HEK293 (cell line): ENCODE measurements around the gene C3.
A peak's percentile ranks its signal among the peaks of the same experiment; 100 is the strongest.

Experiments used
- BCL11B ChIP-seq: fragments of 450-650 bp; formaldehyde crosslinking; IDR thresholded peaks from 2 replicates; pipeline ENCODE4 v1.5.1; 2016; ENCODE audit warnings: low read depth, missing biosample characterization, missing genetic modification characterization
- KLF10 ChIP-seq: fragments of 450-650 bp; IDR thresholded peaks from 2 replicates; pipeline ENCODE4 v1.5.1; 2018; ENCODE audit warnings: missing biosample characterization, mild to moderate bottlenecking, missing genetic modification characterization
- KLF16 ChIP-seq: fragments of 450-650 bp; formaldehyde crosslinking; IDR thresholded peaks from 2 replicates; pipeline ENCODE4 v1.5.1; 2017; ENCODE audit warnings: missing biosample characterization, missing genetic modification characterization
- KLF17 ChIP-seq: fragments of 450-650 bp; formaldehyde crosslinking; IDR thresholded peaks from 2 replicates; pipeline ENCODE4 v1.5.1; 2016; ENCODE audit warnings: missing biosample characterization, missing genetic modification characterization
- KLF9 ChIP-seq: fragments of 450-650 bp; formaldehyde crosslinking; IDR thresholded peaks from 2 replicates; pipeline ENCODE4 v1.5.1; 2016; ENCODE audit warnings: missing biosample characterization, missing genetic modification characterization, low read depth
- PATZ1 ChIP-seq: fragments of 450-650 bp; formaldehyde crosslinking; IDR thresholded peaks from 2 replicates; pipeline ENCODE4 v1.5.1; 2016; ENCODE audit warnings: missing biosample characterization, missing genetic modification characterization
- PRDM4 ChIP-seq: fragments of 450-650 bp; formaldehyde crosslinking; IDR thresholded peaks from 2 replicates; pipeline ENCODE4 v1.5.1; 2017; ENCODE audit warnings: missing biosample characterization, missing genetic modification characterization
- SP2 ChIP-seq: fragments of 450-650 bp; formaldehyde crosslinking; IDR thresholded peaks from 2 replicates; pipeline ENCODE4 v1.5.1; 2016; ENCODE audit warnings: missing biosample characterization, missing genetic modification characterization
- TRIM28 ChIP-seq: IDR thresholded peaks from 2 replicates; pipeline ENCODE4 v1.6.1; 2011; ENCODE audit warnings: low read length, control low read depth, borderline replicate concordance
- ZBTB26 ChIP-seq: fragments of 450-650 bp; formaldehyde crosslinking; optimal IDR thresholded peaks from 2 replicates; pipeline ENCODE3; 2016; ENCODE audit warnings: missing biosample characterization, mild to moderate bottlenecking, missing genetic modification characterization
- ZNF112 ChIP-seq: fragments of 450-650 bp; formaldehyde crosslinking; IDR thresholded peaks from 2 replicates; pipeline ENCODE4 v1.5.0; 2017; ENCODE audit warnings: missing biosample characterization, missing genetic modification characterization
- ZNF121 ChIP-seq: fragments of 450-650 bp; formaldehyde crosslinking; IDR thresholded peaks from 2 replicates; pipeline ENCODE4 v1.5.1; 2016; ENCODE audit warnings: missing biosample characterization, missing genetic modification characterization
- ZNF138 ChIP-seq: fragments of 450-650 bp; formaldehyde crosslinking; IDR thresholded peaks from 2 replicates; pipeline ENCODE4 v1.5.1; 2016; ENCODE audit warnings: missing biosample characterization, missing genetic modification characterization, borderline replicate concordance
- ZNF221 ChIP-seq: fragments of 450-650 bp; formaldehyde crosslinking; IDR thresholded peaks from 2 replicates; pipeline ENCODE4 v1.5.1; 2017; ENCODE audit warnings: missing biosample characterization, missing genetic modification characterization, borderline replicate concordance
- ZNF416 ChIP-seq: fragments of 450-650 bp; formaldehyde crosslinking; IDR thresholded peaks from 2 replicates; pipeline ENCODE4 v1.5.1; 2016; ENCODE audit warnings: missing biosample characterization, missing genetic modification characterization
- ZNF544 ChIP-seq: fragments of 450-650 bp; formaldehyde crosslinking; IDR thresholded peaks from 2 replicates; pipeline ENCODE4 v1.5.0; 2017; ENCODE audit warnings: missing biosample characterization, missing genetic modification characterization
- ZNF558 ChIP-seq: fragments of 450-650 bp; formaldehyde crosslinking; IDR thresholded peaks from 2 replicates; pipeline ENCODE4 v1.5.1; 2016; ENCODE audit warnings: missing biosample characterization, missing genetic modification characterization
- ZNF560 ChIP-seq: fragments of 450-650 bp; formaldehyde crosslinking; IDR thresholded peaks from 2 replicates; pipeline ENCODE4 v1.5.1; 2017; ENCODE audit warnings: missing biosample characterization, missing genetic modification characterization, borderline replicate concordance
- ZNF639 ChIP-seq: fragments of 450-650 bp; formaldehyde crosslinking; IDR thresholded peaks from 2 replicates; pipeline ENCODE4 v1.5.1; 2016; ENCODE audit warnings: missing biosample characterization, missing genetic modification characterization
- ZNF677 ChIP-seq: fragments of 450-650 bp; IDR thresholded peaks from 2 replicates; pipeline ENCODE4 v1.5.0; 2018; ENCODE audit warnings: missing biosample characterization, mild to moderate bottlenecking, missing genetic modification characterization, moderate library complexity
- ZNF747 ChIP-seq: fragments of 450-650 bp; formaldehyde crosslinking; IDR thresholded peaks from 2 replicates; pipeline ENCODE4 v1.5.1; 2016; ENCODE audit warnings: missing biosample characterization, missing genetic modification characterization
- ZNF843 ChIP-seq: fragments of 450-650 bp; formaldehyde crosslinking; IDR thresholded peaks from 2 replicates; pipeline ENCODE4 v1.5.1; 2016; ENCODE audit warnings: missing biosample characterization, missing genetic modification characterization
- ZSCAN16 ChIP-seq: fragments of 450-650 bp; formaldehyde crosslinking; IDR thresholded peaks from 2 replicates; pipeline ENCODE4 v1.5.1; 2016; ENCODE audit warnings: missing biosample characterization, missing genetic modification characterization
- TF ChIP-seq, protein P1 (sequence below): fragments of 450-650 bp; formaldehyde crosslinking; IDR thresholded peaks from 2 replicates; pipeline ENCODE4 v1.5.1; 2017; ENCODE audit warnings: missing biosample characterization, missing genetic modification characterization
- TF ChIP-seq, protein P2 (sequence below): fragments of 450-650 bp; formaldehyde crosslinking; IDR thresholded peaks from 2 replicates; pipeline ENCODE4 v1.5.1; 2016; ENCODE audit warnings: missing biosample characterization, missing genetic modification characterization
- TF ChIP-seq, protein P3 (sequence below): fragments of 450-650 bp; formaldehyde crosslinking; IDR thresholded peaks from 2 replicates; pipeline ENCODE4 v1.5.1; 2016; ENCODE audit warnings: missing biosample characterization, missing genetic modification characterization

The C3 gene

GRCh38 chr19:6737284-6737872 is 16.9 kb upstream of the C3 start, which contains the start of gene GPR108 (continued):
- TF ChIP-seq KLF9: peak; percentile 64
- no peak for TF ChIP-seq ZNF416 (tag by site-specific recombination)
- TF ChIP-seq, protein P1, sequence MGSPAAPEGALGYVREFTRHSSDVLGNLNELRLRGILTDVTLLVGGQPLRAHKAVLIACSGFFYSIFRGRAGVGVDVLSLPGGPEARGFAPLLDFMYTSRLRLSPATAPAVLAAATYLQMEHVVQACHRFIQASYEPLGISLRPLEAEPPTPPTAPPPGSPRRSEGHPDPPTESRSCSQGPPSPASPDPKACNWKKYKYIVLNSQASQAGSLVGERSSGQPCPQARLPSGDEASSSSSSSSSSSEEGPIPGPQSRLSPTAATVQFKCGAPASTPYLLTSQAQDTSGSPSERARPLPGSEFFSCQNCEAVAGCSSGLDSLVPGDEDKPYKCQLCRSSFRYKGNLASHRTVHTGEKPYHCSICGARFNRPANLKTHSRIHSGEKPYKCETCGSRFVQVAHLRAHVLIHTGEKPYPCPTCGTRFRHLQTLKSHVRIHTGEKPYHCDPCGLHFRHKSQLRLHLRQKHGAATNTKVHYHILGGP (tag by site-specific recombination): no peak
- TF ChIP-seq TRIM28: no peak
- peak; percentile 96 for TF ChIP-seq KLF16 (tag by site-specific recombination)
- TF ChIP-seq, protein P2, sequence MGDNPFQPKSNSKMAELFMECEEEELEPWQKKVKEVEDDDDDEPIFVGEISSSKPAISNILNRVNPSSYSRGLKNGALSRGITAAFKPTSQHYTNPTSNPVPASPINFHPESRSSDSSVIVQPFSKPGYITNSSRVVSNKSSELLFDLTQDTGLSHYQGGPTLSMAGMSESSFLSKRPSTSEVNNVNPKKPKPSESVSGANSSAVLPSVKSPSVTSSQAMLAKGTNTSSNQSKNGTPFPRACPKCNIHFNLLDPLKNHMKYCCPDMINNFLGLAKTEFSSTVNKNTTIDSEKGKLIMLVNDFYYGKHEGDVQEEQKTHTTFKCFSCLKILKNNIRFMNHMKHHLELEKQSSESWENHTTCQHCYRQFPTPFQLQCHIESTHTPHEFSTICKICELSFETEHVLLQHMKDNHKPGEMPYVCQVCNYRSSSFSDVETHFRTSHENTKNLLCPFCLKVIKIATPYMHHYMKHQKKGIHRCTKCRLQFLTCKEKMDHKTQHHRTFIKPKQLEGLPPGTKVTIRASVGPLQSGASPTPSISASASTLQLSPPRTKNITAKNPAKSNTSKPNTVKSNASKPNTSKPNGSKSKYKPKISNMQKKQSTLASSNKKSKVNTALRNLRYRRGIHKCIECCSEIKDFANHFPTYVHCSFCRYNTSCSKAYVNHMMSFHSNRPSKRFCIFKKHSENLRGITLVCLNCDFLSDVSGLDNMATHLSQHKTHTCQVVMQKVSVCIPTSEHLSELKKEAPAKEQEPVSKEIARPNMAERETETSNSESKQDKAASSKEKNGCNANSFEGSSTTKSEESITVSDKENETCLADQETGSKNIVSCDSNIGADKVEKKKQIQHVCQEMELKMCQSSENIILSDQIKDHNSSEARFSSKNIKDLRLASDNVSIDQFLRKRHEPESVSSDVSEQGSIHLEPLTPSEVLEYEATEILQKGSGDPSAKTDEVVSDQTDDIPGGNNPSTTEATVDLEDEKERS (tag by site-specific recombination): no peak
- TF ChIP-seq ZNF747 (tag by site-specific recombination): no peak
- no peak for TF ChIP-seq ZNF560 (tag by site-specific recombination)
- TF ChIP-seq ZNF544 (tag by site-specific recombination): no peak
- TF ChIP-seq ZNF121 (tag by site-specific recombination): no peak
- TF ChIP-seq ZNF677: 0 out of 2 replicates have a peak, but pooled peaks have one; percentile 7
- TF ChIP-seq ZNF221: no peak
- no peak for TF ChIP-seq ZNF138 (tag by site-specific recombination)
- peak; percentile 91 for TF ChIP-seq KLF10 (tag by site-specific recombination)
- TF ChIP-seq, protein P3, sequence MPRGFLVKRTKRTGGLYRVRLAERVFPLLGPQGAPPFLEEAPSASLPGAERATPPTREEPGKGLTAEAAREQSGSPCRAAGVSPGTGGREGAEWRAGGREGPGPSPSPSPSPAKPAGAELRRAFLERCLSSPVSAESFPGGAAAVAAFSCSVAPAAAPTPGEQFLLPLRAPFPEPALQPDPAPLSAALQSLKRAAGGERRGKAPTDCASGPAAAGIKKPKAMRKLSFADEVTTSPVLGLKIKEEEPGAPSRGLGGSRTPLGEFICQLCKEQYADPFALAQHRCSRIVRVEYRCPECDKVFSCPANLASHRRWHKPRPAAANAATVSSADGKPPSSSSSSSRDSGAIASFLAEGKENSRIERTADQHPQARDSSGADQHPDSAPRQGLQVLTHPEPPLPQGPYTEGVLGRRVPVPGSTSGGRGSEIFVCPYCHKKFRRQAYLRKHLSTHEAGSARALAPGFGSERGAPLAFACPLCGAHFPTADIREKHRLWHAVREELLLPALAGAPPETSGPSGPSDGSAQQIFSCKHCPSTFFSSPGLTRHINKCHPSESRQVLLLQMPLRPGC (tag by site-specific recombination): peak; percentile 93
- TF ChIP-seq ZNF112: no peak
- TF ChIP-seq KLF17 (tag by site-specific recombination): peak; percentile 97
- TF ChIP-seq ZNF639: peak; percentile 95
- TF ChIP-seq ZBTB26 (tag by site-specific recombination): peak; percentile 51
- TF ChIP-seq BCL11B: peak; percentile 37; the same call in 1 of the 2 replicates
- no peak for TF ChIP-seq ZSCAN16
- peak; percentile 50; the same call in 1 of the 2 replicates for TF ChIP-seq PRDM4
- peak; percentile 100 for TF ChIP-seq SP2 (tag by site-specific recombination)
- peak; percentile 98 for TF ChIP-seq PATZ1 (tag by site-specific recombination)
- no peak for TF ChIP-seq ZNF558 (tag by site-specific recombination)
- TF ChIP-seq ZNF843 (tag by site-specific recombination): peak; percentile 77
